DMS53 treated with DMSO at 0.1 percent for 48 hours (cell line): Measurements from ENCODE around the gene TBC1D2B.
"Not testable (repeated sequence)": the region's sequence is repeated elsewhere in the genome, so short reads cannot be mapped to it uniquely, and the experiment has no call there.

ENCODE experiments used
- DNase-seq: peaks from one replicate; lab custom pipeline; 2025; ENCODE audit not compliant: unreplicated experiment; lab: John Stamatoyannopoulos, UW

TBC1D2B gene

GRCh38 chr15:78004919-78005634, 72.4 kb downstream of the TBC1D2B start:
- DNase-seq, result peak; percentile 84

GRCh38 chr15:78004222-78004727, 73.2 kb downstream of the TBC1D2B start:
- no peak for DNase-seq

- peak; percentile 96 for DNase-seq
These were observed 73.9 kb downstream of the TBC1D2B start for GRCh38 chr15:78003539-78004008.

GRCh38 chr15:78002996-78003395, 74.5 kb downstream of the TBC1D2B start:
- DNase-seq, result no peak

- DNase-seq, result no peak
These were observed 75.9 kb downstream of the TBC1D2B start for GRCh38 chr15:78001656-78002055.

GRCh38 chr15:78000927-78001249, 76.6 kb downstream of the TBC1D2B start:
- DNase-seq, result no peak

- no peak for DNase-seq
These were observed 77.2 kb downstream of the TBC1D2B start for GRCh38 chr15:78000091-78000926.

GRCh38 chr15:77999486-77999885, 78.0 kb downstream of the TBC1D2B start:
- DNase-seq, result no peak

GRCh38 chr15:77998592-77998991, 78.9 kb downstream of the TBC1D2B start:
- DNase-seq, result no peak

GRCh38 chr15:77997761-77998554, 79.6 kb downstream of the TBC1D2B start:
- DNase-seq, result not testable (repeated sequence)

GRCh38 chr15:77997221-77997620, 80.3 kb downstream of the TBC1D2B start:
- not testable (repeated sequence) for DNase-seq

GRCh38 chr15:77996713-77997171, 80.8 kb downstream of the TBC1D2B start:
- not testable (repeated sequence) for DNase-seq

GRCh38 chr15:77996226-77996625, 81.3 kb downstream of the TBC1D2B start:
- DNase-seq, result not testable (repeated sequence)

- DNase-seq, result not testable (repeated sequence)
These were observed 82.0 kb downstream of the TBC1D2B start for GRCh38 chr15:77995537-77995918.

- peak; percentile 43 for DNase-seq
These were observed 82.5 kb downstream of the TBC1D2B start for GRCh38 chr15:77994893-77995536.

GRCh38 chr15:77993970-77994693, 83.4 kb downstream of the TBC1D2B start:
- DNase-seq, result peak; percentile 52

GRCh38 chr15:77993374-77993911, 84.1 kb downstream of the TBC1D2B start:
- DNase-seq, result no peak

- DNase-seq, result no peak
These were observed 84.9 kb downstream of the TBC1D2B start for GRCh38 chr15:77992356-77993222.
